HEK293 (cell line): Measurements from ENCODE around the gene RNF19B.
A peak's percentile ranks its signal among the peaks of the same experiment; 100 is the strongest.
"Not testable (repeated sequence)": the region's sequence is repeated elsewhere in the genome, so short reads cannot be mapped to it uniquely, and the experiment has no call there.

ENCODE experiments used
- CTCF ChIA-PET: fragments of 350-600 bp; formaldehyde crosslinking; extraction: SDS; loops from one replicate; lab custom pipeline; 2021; ENCODE audit warnings: antibody characterized with exemption; lab: Yijun Ruan, JAX
- POLR2A ChIA-PET: fragments of 300-600 bp; formaldehyde crosslinking; extraction: SDS; loops from one replicate; lab custom pipeline; 2020; ENCODE audit warnings: antibody characterized with exemption, inconsistent platforms; lab: Yijun Ruan, JAX
- H3K27ac ChIP-seq: fragments of 200-500 bp; sonication (Bioruptor generic); 2 replicates; pipeline ENCODE4 v1.5.1; 2014; ENCODE audit warnings: low read depth, low read length, control low read depth, inconsistent platforms; ENCODE audit errors: extremely low read depth
- H3K36me3 ChIP-seq, 2 experiments: fragments of 200-500 bp in 1 of 2; sonication (Bioruptor generic) in 1 of 2; 1 replicate in 1 of 2; 2 replicates in 1 of 2; pipeline ENCODE4 v1.5.1; 2014 to 2017; ENCODE audit warnings: inconsistent platforms in 2 of 2, low read length in 2 of 2; ENCODE audit not compliant: control insufficient read depth in 2 of 2, insufficient read depth in 1 of 2
- H3K4me1 ChIP-seq: fragments of 200-500 bp; sonication (Bioruptor generic); 2 replicates; pipeline ENCODE4 v1.5.1; 2014; ENCODE audit warnings: mild to moderate bottlenecking, low read length, inconsistent platforms; ENCODE audit not compliant: control insufficient read depth, insufficient read depth
- H3K4me3 ChIP-seq: 2 replicates; pipeline ENCODE4 v1.5.1; 2011; ENCODE audit warnings: low read depth, mild to moderate bottlenecking, control low read depth, low read length, moderate library complexity
- H3K9me3 ChIP-seq: fragments of 200-500 bp; sonication (Bioruptor generic); 2 replicates; pipeline ENCODE4 v1.5.1; 2014; ENCODE audit warnings: low read depth, low read length, inconsistent platforms; ENCODE audit not compliant: control insufficient read depth, insufficient read depth
- MZF1 ChIP-seq: fragments of 450-650 bp; formaldehyde crosslinking; IDR thresholded peaks from 2 replicates; pipeline ENCODE4 v1.5.1; 2017; ENCODE audit warnings: missing biosample characterization, missing genetic modification characterization, borderline replicate concordance
- OSR2 ChIP-seq: fragments of 450-650 bp; formaldehyde crosslinking; IDR thresholded peaks from 2 replicates; pipeline ENCODE4 v1.5.1; 2016; ENCODE audit warnings: missing biosample characterization, missing genetic modification characterization
- PBX3 ChIP-seq: sonication (generic); formaldehyde crosslinking; IDR thresholded peaks from 2 replicates; pipeline ENCODE4 v1.8.1; 2022; ENCODE audit warnings: mild to moderate bottlenecking, moderate library complexity, missing genetic modification reagents
- PRDM1 ChIP-seq: fragments of 450-650 bp; formaldehyde crosslinking; IDR thresholded peaks from 2 replicates; pipeline ENCODE4; 2016; ENCODE audit warnings: missing biosample characterization, missing genetic modification characterization
- ZBTB17 ChIP-seq: fragments of 450-650 bp; formaldehyde crosslinking; IDR thresholded peaks from 2 replicates; pipeline ENCODE4 v1.5.1; 2016; ENCODE audit warnings: missing biosample characterization, missing genetic modification characterization
- ZNF121 ChIP-seq: fragments of 450-650 bp; formaldehyde crosslinking; IDR thresholded peaks from 2 replicates; pipeline ENCODE4 v1.5.1; 2016; ENCODE audit warnings: missing biosample characterization, missing genetic modification characterization
- ZNF362 ChIP-seq: fragments of 450-650 bp; formaldehyde crosslinking; IDR thresholded peaks from 2 replicates; pipeline ENCODE4 v1.5.1; 2016; ENCODE audit warnings: missing biosample characterization, missing genetic modification characterization
- ZNF473 ChIP-seq: fragments of 450-650 bp; formaldehyde crosslinking; IDR thresholded peaks from 2 replicates; pipeline ENCODE4 v1.5.1; 2017; ENCODE audit warnings: missing biosample characterization, missing genetic modification characterization
- ZNF548 ChIP-seq: fragments of 450-650 bp; formaldehyde crosslinking; IDR thresholded peaks from 2 replicates; pipeline ENCODE4 v1.5.1; 2016; ENCODE audit warnings: missing biosample characterization, missing genetic modification characterization

The RNF19B gene

GRCh38 chr1:32980080-32980479 lies 15.5 kb upstream of the RNF19B start:
- no peaks in the 10 kb centered on the region for H3K36me3 ChIP-seq
- H3K4me3 ChIP-seq: no peak overlapping the region
- H3K27ac ChIP-seq: no peak overlapping the region
- no peaks in the 10 kb centered on the region for H3K4me1 ChIP-seq
- no peaks in the 10 kb centered on the region for H3K9me3 ChIP-seq
- no peak for TF ChIP-seq ZBTB17 (tag by site-specific recombination)
- TF ChIP-seq, all 188 proteins: peak for 0
- POLR2A ChIA-PET: no interaction called here
- CTCF ChIA-PET: interaction anchor here (0.6 to 1.0 kb wide), 2 partner anchors 11 to 207 kb away, joined by 3 read pairs; no protein-coding TSS in a partner anchor

GRCh38 chr1:32978854-32979253 lies 14.2 kb upstream of the RNF19B start:
- Histone ChIP-seq H3K4me1 (no peaks in the 10 kb centered on the region), H3K36me3 (no peaks in the 10 kb centered on the region), H3K9me3 (no peaks in the 10 kb centered on the region), H3K4me3 (no peak overlapping the region), H3K27ac (no peak overlapping the region)
- no peak for TF ChIP-seq OSR2 (tag by site-specific recombination)
- no peak for TF ChIP-seq PBX3 (CRISPR knock-in tag)
- no peak for TF ChIP-seq MZF1 (tag by site-specific recombination)
- TF ChIP-seq ZNF548 (tag by site-specific recombination): no peak
- TF ChIP-seq ZNF121 (tag by site-specific recombination): peak; percentile 68
- CTCF ChIA-PET: no interaction called here
- POLR2A ChIA-PET: no interaction called here

GRCh38 chr1:32977546-32978087 lies 13.0 kb upstream of the RNF19B start:
- CTCF ChIA-PET: no interaction called here

GRCh38 chr1:32975055-32975454 lies 10.4 kb upstream of the RNF19B start:
- CTCF ChIA-PET, H3K4me3 ChIP-seq, H3K27ac ChIP-seq, H3K9me3 ChIP-seq, POLR2A ChIA-PET, H3K4me1 ChIP-seq, H3K36me3 ChIP-seq: not testable (repeated sequence)

More at GRCh38 chr1:32977546-32978087, 13.0 kb upstream of the RNF19B start:
- Histone ChIP-seq H3K9me3 (no peaks in the 10 kb centered on the region), H3K36me3 (no peaks in the 10 kb centered on the region), H3K4me1 (no peaks in the 10 kb centered on the region), H3K27ac (no peak overlapping the region), H3K4me3 (no peak overlapping the region)
- POLR2A ChIA-PET: interaction anchor here (0.5 kb wide), 1 partner anchor 23 kb away, joined by 3 read pairs; no protein-coding TSS in a partner anchor
- TF ChIP-seq PRDM1 (tag by site-specific recombination) (0 out of 2 replicates have a peak, but pooled peaks have one; percentile 19), ZNF473 (tag by site-specific recombination) (no peak)

- POLR2A ChIA-PET, H3K36me3 ChIP-seq, H3K4me3 ChIP-seq, CTCF ChIA-PET, H3K27ac ChIP-seq, H3K9me3 ChIP-seq, H3K4me1 ChIP-seq: not testable (repeated sequence)
- TF ChIP-seq ZNF362 (tag by site-specific recombination): peak; percentile 8; the same call in 1 of the 2 replicates
Observed at GRCh38 chr1:32973458-32973857, 8.8 kb upstream of the RNF19B start.
